Hematopoietic multipotent progenitor cell treated with erythropoietin and hydrocortisone succinate and interleukin-3 and kit ligand, for 17 days (in vitro differentiated cells): ENCODE measurements around the gene SLC15A5.

Experiments used
- DNase-seq: peaks from one replicate; pipeline ENCODE4 v3.0.0-alpha.2; 2015; ENCODE audit warnings: low spot score

The SLC15A5 gene

DNA sequence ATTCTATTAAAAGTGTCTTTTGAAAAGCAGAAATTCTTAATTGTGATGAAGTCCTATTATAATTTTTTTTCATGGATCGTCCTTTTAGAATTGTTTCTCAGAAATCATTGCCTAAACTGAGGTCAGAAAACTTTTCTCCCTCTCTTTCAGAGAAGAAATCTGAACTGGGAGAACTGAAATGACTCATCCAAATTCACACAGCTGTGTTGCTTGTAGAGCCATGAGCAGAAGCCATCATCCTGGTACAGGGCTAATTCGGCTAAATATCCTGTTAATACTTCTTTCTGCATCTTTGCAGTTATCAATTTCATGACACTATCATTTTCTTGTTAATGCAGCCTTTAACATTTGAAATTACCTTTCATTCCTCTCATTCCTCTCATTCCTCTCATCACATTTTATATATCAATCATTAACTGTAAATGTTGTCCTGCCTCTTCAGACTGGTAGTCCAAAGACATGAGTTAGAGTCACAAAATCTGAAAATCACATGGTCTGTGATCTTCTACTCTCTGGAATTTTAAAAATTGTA, 15.5 kb downstream of the SLC15A5 start:
- no peak for DNase-seq

DNA sequence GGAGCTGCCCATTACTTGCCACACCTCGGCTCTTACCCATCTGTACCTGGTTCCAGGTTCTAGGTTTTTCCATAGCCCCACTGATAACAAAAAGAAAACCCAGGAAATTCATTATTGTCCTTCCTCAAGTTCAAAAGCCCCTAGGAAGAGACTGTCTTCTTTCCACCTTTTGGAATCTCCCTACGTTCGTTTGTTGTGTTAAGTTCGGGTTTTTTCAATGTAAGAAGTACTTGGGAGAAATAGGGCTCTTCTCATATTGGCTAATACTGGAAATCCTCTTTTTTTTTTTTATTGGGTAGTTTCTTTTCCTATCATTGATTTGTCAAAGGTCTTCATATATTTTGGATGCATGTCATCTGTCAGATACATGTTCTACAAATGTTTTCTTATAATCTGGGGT, 17.3 kb downstream of the SLC15A5 start:
- DNase-seq = no peak

DNA sequence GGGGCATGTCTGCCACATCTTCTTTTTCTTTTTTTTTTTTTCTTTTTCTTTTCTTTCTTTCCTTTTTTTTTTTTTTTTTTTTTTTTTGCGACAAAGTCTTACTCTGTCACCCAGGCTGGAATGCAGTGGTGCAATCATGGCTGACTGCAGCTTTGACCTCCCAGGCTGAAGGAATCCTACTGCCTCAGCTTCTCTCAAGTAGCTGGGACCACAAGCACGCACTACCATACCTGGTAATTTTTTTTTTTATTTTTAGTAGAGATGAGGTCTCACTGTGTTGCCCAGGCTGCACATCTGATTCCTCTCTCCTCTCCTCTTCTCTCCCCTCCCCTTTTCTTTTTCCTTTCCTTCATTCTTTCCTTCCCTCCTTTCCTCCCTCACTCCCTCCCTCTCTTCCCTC, 18.5 kb downstream of the SLC15A5 start:
- DNase-seq = no peak

- no peak for DNase-seq
These were observed 31.2 kb downstream of the SLC15A5 start for GRCh38 chr12:16246264-16246663.

GRCh38 chr12:16245209-16245608, 32.3 kb downstream of the SLC15A5 start:
- no peak for DNase-seq

GRCh38 chr12:16243487-16244412, 33.7 kb downstream of the SLC15A5 start:
- no peak for DNase-seq

- no peak for DNase-seq
These were observed 36.1 kb downstream of the SLC15A5 start for GRCh38 chr12:16241346-16241745.

DNA sequence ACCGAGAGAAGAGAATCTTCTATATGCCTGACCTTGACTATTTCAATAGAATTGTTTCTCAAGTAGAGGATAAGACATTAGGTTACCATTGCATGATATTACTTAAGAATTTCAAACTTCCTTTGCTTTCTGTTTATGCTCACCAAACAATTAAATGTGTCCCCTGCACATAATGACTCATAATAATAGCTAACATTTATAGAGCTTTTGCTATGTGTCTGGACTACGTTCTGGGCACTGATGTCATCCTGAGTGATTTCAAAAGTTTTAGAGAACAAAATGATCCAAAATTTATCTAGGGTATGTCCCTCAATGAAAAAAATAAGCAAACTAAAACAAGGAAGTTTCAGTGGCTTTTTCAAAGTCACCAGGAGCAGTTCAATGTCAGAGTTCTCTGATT, 38.8 kb downstream of the SLC15A5 start:
- no peak for DNase-seq

DNA sequence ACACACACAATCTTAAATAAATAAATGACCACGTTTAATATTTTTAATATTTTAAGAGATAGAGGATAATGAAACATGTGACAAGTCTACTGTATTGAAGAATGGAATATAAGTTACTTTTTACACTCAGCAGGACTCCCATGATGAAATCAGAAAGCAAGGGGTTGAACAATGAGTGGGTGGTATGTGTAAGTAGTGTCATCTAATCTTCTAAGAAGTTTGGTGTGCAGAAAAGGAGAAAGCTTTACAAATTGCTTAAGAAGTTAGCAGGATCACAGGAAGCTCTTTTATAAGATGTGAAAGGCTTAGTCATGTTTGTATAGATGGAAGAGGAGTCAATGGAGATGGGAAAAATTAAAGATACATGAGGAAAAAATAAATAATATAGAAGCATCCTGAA, 47.8 kb downstream of the SLC15A5 start:
- no peak for DNase-seq

DNA sequence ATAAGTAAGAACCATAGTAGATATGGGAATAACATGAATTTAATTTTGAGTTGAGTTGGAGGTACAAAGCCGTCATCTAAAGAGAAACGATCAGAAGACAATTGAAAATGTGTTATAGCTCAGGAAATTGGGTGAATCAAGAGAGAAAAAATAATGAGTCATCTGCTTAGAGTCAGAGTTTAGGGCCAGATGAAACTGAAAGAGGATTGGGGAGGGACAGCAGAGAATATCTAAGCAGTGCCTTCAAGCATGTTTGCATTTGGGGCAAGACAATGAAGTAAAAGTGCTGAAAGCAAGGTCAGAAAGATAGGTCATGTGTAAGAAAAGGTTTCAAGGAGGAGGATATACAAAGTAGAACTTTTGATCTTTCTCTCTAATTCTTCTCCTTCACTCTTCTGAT, 49.4 kb downstream of the SLC15A5 start:
- DNase-seq = no peak

- DNase-seq = no peak
These were observed 51.8 kb downstream of the SLC15A5 start for GRCh38 chr12:16225692-16226091.

DNA sequence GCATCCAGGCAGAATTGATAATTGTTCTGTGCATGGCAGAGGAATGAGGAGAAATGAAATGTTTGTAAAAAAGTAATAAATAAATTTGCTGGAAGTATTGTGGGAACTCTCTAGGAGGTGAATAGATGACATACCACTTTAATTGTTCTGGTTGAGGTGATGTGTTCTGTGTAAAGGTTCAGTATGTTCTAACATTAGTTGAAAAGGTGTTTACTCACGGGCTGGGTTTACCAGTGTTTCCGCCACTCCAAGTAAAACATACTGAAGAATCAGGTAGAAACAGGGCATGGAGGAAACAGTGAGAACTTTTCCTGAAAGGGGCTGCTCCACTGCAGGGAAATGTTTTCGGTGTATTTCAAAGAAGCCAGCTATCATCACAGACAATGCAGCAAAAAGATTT, 53.3 kb downstream of the SLC15A5 start:
- DNase-seq = no peak

- no peak for DNase-seq
These were observed 55.7 kb downstream of the SLC15A5 start for GRCh38 chr12:16221776-16222175.

DNA sequence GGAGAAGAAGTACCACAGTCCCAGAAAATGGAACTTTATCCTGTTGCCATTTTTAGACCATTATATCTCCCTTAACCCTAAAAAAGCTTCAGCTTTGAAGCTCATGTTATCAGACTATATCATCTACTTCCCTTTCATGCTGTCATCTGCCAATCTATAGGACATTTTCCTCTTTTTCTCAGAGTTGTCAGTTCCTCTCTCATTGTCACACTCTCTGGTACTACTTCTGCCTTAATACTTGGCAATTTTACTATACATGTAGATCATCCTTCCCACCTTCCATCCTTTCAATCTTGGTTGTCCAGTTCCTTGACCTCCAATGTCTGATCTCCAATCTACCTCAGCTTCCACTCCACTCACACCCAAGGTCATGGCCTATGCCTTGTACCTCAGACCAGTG, 57.4 kb downstream of the SLC15A5 start:
- DNase-seq = no peak

- DNase-seq = no peak
These were observed 58.3 kb downstream of the SLC15A5 start for GRCh38 chr12:16218934-16219751.

GRCh38 chr12:16218234-16218633, 59.3 kb downstream of the SLC15A5 start:
- no peak for DNase-seq

DNA sequence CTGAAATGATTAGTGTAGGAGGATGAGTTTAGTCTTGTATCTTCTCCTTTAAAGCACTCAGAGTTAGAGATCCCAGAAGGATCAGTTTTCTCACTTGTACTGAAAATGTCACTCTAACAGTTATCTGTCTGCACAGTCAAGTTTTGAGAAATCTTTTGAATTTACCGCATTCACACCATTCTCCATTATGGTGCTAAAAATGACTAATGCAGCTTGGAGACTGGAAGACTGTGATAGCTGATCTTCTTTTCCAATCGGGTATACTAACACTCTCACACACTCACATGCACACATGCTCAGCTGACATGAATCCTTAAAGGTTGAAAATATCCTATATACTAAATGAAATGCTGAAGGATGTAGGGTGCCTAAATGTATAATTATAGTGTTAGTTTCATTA, 65.8 kb downstream of the SLC15A5 start:
- no peak for DNase-seq

- DNase-seq = no peak
These were observed 78.6 kb downstream of the SLC15A5 start for GRCh38 chr12:16198884-16199283.

- DNase-seq = no peak
These were observed 79.9 kb downstream of the SLC15A5 start for GRCh38 chr12:16197600-16197999.

DNA sequence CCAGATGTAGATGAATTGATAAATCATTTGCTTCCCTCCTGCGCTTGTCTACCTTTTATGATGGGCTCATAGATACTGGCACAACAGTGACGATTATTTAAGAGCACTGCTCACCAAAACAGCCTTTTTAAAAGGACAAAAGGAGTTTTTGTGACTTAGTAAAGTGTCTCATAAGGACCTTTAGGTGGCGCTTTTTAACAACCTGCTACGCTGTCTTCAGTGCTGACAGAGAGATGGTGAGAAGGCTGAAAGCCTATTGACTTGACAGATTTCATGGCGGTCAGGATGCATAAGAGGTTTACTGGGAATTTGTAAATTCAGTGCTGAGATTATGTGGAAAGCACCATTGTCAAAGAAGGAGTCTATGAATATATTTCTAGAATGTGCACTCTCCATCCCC, 87.6 kb downstream of the SLC15A5 start:
- DNase-seq = no peak

DNA sequence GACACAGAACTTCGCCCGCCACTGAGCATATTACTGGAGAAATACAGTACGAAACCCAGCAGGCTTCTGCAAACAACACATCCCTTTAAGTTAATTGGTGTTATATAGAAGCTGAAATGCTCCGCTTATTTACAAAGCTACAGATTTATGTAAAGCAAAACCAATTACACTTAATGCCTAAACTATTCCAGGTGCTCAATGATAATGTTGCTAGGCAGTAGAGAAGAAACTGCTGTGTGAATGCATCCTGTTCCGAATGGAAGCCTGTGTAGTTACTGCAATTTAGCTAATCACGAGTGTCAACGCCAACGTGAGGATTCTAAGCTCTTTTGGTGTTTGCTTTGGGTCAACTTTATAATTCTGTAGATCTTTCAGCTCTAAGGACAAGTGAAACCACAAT, 89.8 kb downstream of the SLC15A5 start:
- DNase-seq = no peak

DNA sequence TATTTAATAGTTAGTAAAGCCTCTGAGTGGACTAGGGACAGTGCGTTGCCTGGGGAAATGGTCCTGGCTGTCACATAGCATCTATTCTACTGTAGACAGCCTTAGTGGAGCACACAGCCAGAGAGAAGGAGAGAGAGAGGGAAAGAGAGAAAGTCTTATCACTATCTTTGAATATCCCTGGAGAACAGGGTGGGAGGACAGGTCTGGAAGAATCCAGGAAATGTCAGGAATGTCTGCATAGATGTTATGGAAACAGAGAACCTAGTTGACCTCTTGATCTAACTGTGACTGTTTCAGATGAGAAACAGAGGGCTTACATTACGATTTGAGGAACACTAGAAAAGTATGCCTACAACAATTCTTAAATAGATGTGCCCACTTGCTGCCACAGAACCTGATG, 92.8 kb downstream of the SLC15A5 start:
- DNase-seq = no peak

- DNase-seq = no peak
These were observed 93.9 kb downstream of the SLC15A5 start for GRCh38 chr12:16183541-16183940.
